Measurements from ENCODE around the gene AP4M1.

- TF ChIP-seq CTCF (conservative IDR thresholded peaks at IDR 0.05 in 1 of 2, IDR thresholded peaks at IDR 0.05 in 1 of 2; ENCODE audit: low read depth in 1 of 2, low read length in 2 of 2) (no peak), EZH2 (IDR thresholded peaks at IDR 0.05; ENCODE audit: low read length, missing control alignments) (no peak)
Measured at GRCh38 chr7:100093925-100094486, 7.4 kb upstream of the AP4M1 start.

Measured in fibroblast of lung (primary cell).